ENCODE measurements around the gene SLC12A8. TPM values are rescaled to one million over a fixed set of nuclear protein-coding genes. Genes with fewer than 3 reads are reported as not detected.

Gene SLC12A8
- total and polyA plus RNA-seq, 10 of the 15 experiments (the other 5 are each of a cell fraction or from before 2014, with no cell fraction given), result 2.5 to 71.6 (median 50.1) TPM

- in situ Hi-C loops (cut with MboI), result no loop called here
- no peak overlapping the region for H2AFZ ChIP-seq (ENCODE audit: control insufficient read depth, low read depth, low read length)
- TF ChIP-seq, protein P1, sequence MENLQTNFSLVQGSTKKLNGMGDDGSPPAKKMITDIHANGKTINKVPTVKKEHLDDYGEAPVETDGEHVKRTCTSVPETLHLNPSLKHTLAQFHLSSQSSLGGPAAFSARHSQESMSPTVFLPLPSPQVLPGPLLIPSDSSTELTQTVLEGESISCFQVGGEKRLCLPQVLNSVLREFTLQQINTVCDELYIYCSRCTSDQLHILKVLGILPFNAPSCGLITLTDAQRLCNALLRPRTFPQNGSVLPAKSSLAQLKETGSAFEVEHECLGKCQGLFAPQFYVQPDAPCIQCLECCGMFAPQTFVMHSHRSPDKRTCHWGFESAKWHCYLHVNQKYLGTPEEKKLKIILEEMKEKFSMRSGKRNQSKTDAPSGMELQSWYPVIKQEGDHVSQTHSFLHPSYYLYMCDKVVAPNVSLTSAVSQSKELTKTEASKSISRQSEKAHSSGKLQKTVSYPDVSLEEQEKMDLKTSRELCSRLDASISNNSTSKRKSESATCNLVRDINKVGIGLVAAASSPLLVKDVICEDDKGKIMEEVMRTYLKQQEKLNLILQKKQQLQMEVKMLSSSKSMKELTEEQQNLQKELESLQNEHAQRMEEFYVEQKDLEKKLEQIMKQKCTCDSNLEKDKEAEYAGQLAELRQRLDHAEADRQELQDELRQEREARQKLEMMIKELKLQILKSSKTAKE (IDR thresholded peaks at IDR 0.05; ENCODE audit: low read depth, poor library complexity, severe bottlenecking), result no peak
- TF ChIP-seq JUNB (IDR thresholded peaks at IDR 0.05) (no peak), NBN (IDR thresholded peaks at IDR 0.05) (no peak), MEF2A (IDR thresholded peaks at IDR 0.05; ENCODE audit: insufficient read depth, low read depth, low read length) (no peak), MTA2 (IDR thresholded peaks at IDR 0.05; ENCODE audit: low read depth) (no peak), TCF7 (IDR thresholded peaks at IDR 0.05; ENCODE audit: borderline replicate concordance) (no peak), RAD51 (IDR thresholded peaks at IDR 0.05) (no peak), BCL11A (IDR thresholded peaks at IDR 0.05; ENCODE audit: low read depth, low read length) (no peak), ZNF687 (IDR thresholded peaks at IDR 0.05) (no peak)
- TF ChIP-seq, protein P2, sequence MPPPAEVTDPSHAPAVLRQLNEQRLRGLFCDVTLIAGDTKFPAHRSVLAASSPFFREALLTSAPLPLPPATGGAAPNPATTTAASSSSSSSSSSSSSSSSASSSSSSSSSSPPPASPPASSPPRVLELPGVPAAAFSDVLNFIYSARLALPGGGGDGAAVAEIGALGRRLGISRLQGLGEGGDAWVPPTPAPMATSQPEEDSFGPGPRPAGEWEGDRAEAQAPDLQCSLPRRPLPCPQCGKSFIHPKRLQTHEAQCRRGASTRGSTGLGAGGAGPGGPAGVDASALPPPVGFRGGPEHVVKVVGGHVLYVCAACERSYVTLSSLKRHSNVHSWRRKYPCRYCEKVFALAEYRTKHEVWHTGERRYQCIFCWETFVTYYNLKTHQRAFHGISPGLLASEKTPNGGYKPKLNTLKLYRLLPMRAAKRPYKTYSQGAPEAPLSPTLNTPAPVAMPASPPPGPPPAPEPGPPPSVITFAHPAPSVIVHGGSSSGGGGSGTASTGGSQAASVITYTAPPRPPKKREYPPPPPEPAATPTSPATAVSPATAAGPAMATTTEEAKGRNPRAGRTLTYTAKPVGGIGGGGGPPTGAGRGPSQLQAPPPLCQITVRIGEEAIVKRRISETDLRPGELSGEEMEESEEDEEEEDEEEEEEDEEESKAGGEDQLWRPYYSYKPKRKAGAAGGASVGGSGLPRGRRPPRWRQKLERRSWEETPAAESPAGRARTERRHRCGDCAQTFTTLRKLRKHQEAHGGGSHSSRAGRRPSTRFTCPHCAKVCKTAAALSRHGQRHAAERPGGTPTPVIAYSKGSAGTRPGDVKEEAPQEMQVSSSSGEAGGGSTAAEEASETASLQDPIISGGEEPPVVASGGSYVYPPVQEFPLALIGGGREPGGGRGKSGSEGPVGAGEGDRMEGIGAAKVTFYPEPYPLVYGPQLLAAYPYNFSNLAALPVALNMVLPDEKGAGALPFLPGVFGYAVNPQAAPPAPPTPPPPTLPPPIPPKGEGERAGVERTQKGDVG (CRISPR knock-in tag; IDR thresholded peaks at IDR 0.05), result no peak
- TF ChIP-seq, protein P3, sequence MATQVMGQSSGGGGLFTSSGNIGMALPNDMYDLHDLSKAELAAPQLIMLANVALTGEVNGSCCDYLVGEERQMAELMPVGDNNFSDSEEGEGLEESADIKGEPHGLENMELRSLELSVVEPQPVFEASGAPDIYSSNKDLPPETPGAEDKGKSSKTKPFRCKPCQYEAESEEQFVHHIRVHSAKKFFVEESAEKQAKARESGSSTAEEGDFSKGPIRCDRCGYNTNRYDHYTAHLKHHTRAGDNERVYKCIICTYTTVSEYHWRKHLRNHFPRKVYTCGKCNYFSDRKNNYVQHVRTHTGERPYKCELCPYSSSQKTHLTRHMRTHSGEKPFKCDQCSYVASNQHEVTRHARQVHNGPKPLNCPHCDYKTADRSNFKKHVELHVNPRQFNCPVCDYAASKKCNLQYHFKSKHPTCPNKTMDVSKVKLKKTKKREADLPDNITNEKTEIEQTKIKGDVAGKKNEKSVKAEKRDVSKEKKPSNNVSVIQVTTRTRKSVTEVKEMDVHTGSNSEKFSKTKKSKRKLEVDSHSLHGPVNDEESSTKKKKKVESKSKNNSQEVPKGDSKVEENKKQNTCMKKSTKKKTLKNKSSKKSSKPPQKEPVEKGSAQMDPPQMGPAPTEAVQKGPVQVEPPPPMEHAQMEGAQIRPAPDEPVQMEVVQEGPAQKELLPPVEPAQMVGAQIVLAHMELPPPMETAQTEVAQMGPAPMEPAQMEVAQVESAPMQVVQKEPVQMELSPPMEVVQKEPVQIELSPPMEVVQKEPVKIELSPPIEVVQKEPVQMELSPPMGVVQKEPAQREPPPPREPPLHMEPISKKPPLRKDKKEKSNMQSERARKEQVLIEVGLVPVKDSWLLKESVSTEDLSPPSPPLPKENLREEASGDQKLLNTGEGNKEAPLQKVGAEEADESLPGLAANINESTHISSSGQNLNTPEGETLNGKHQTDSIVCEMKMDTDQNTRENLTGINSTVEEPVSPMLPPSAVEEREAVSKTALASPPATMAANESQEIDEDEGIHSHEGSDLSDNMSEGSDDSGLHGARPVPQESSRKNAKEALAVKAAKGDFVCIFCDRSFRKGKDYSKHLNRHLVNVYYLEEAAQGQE (IDR thresholded peaks at IDR 0.05; ENCODE audit: low read depth, low read length), result no peak
These were observed 86.2 kb downstream of the SLC12A8 start for GRCh38 chr3:125126323-125126722.

More at GRCh38 chr3:125126323-125126722, 86.2 kb downstream of the SLC12A8 start:
- WGBS (ENCODE audit: insufficient coverage, insufficient replicate concordance, low lambda C conversion rate, missing lambda C conversion rate), result 77% methylated on average over 2 of the region's 2 CpGs
- FAIRE-seq, result no peak
- SMC1A ChIA-PET (ENCODE audit: uncharacterized antibody, unreplicated experiment), result interaction anchor here (1.3 to 2.1 kb wide), 4 partner anchors 11 to 20 kb away, joined by 3 to 16 read pairs (median 6); no protein-coding TSS in a partner anchor
- CTCF ChIA-PET, result interaction anchor here (1.0 kb wide), 1 partner anchor 19 kb away, joined by 3 read pairs; no protein-coding TSS in a partner anchor
- Histone ChIP-seq H3K36me3 (ENCODE audit: control insufficient read depth in 2 of 2, insufficient read depth in 2 of 2, low read length in 1 of 2) (no peaks in the 10 kb centered on the region), H3K27ac (ENCODE audit: control insufficient read depth, insufficient read depth) (no peak overlapping the region), H3K9ac (ENCODE audit: control insufficient read depth, insufficient read depth, low read length) (no peak overlapping the region), H3K9me3 (replicated peaks; ENCODE audit: control insufficient read depth, insufficient read depth, low read length) (peaks cover 8% of the 10 kb centered on the region; the same call in 2 of the 3 replicates), H3K79me2 (ENCODE audit: control insufficient read depth, insufficient read depth, low read length) (no peaks in the 10 kb centered on the region; the same call in 1 of the 2 replicates), H3K4me1 (ENCODE audit: control insufficient read depth, insufficient read depth, low read length) (peaks cover 47% of the 10 kb centered on the region), H3K4me2 (ENCODE audit: control insufficient read depth, insufficient read depth) (no peak overlapping the region), H3K4me3 (no peak overlapping the region), H3K27me3 (replicated peaks in 1 of 2; ENCODE audit: control insufficient read depth in 2 of 2, insufficient read depth in 2 of 2, low read length in 1 of 2) (no peaks in the 10 kb centered on the region), H4K20me1 (ENCODE audit: control insufficient read depth, insufficient read depth) (no peaks in the 10 kb centered on the region)
- DNase-seq (ENCODE audit: low read depth, low spot score), result no peak
- no TSS peak for BruUV-seq (replicated peaks)
- RAD21 ChIA-PET (ENCODE audit: unreplicated experiment), result interaction anchor here (1.4 kb wide), 1 partner anchor 67 kb away, joined by 3 read pairs; no protein-coding TSS in a partner anchor
- ATAC-seq, result no peak
- POLR2A ChIA-PET, result interaction anchor here (0.6 to 1.1 kb wide), 4 partner anchors 70 to 192 kb away, joined by 3 to 7 read pairs (median 4); partner anchors contain the start of gene MUC13
- intact Hi-C loops (cut with micrococcal nuclease; ENCODE audit: unreplicated experiment), result no loop called here
